Placental epithelial cell (primary cell): ENCODE data around the gene DEFB115. TPM values are rescaled to one million over a fixed set of nuclear protein-coding genes. Genes with fewer than 3 reads are reported as not detected.

Experiments used
- total RNA-seq: library from RNA; depleted of rRNA; stranded (reverse); fragments of >200 nt; gene quantifications from 2 replicates; pipeline ENCODE4 v1.2.3, GENCODE V29; 2012

The DEFB115 gene, protein sequence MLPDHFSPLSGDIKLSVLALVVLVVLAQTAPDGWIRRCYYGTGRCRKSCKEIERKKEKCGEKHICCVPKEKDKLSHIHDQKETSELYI
- not detected in 2 replicates for total RNA-seq

GRCh38 chr20:31257364-31257763 is at the start of gene DEFB115:
Gene DEFB115, plus strand, starts transcription at chr20:31257664. Its CDS starts 0 bp downstream, at chr20:31257664.

DNA sequence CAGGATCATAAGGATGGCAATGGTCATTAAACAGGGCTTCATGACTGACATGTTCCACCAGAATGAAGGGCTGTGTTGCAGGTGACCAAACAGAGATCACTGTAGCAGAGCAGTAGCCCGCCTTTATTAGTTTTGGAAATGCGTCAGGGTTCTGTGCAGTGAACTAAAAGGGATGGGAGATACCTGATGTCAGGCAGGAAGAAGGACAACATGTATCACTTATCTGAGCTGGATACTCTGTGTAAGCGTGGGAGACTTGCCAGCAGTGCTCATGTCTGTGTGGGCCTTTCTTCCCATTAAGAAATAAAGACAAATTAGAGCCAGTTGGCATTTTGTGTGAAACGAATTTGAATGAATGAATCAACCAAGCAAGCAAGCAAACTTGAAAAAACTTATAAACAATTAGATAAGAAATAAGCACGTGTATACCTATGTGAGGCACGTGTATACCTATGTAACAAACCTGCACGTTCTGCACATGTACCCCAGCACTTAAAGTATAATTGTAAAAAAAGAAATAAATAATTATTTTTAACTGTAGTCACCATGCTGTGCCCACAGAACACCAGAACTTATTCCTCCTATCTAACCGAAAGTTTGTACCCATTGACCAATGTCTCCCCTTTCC is 51.2 kb downstream of the DEFB115 start, which contains the start of gene DEFB116:
TSS of gene DEFB116 (minus strand) at position 51 of the 628 bp plus-strand sequence. CDS start at position 51, 0 bp downstream.

Other genes starting within 250 kb of the DEFB115 start
- gene DEFB116, start 50.9 kb downstream of the DEFB115 start, total RNA-seq = not detected in 2 replicates
- gene DEFB118, start 110.9 kb downstream of the DEFB115 start, total RNA-seq = not detected in 2 replicates
- gene DEFB119, start 132.9 kb downstream of the DEFB115 start, total RNA-seq = not detected in 2 replicates
- not detected in 2 replicates for gene DEFB121, start 148.6 kb downstream of the DEFB115 start, total RNA-seq
- not detected in 2 replicates for gene DEFB123, start 183.0 kb downstream of the DEFB115 start, total RNA-seq
- not detected in 2 replicates for gene DEFB124, start 217.5 kb downstream of the DEFB115 start, total RNA-seq
- not detected in 2 replicates for gene REM1, start 217.6 kb downstream of the DEFB115 start, total RNA-seq